PC-9 (cell line): Measurements from ENCODE around the gene KLHL15. TPM values are rescaled to one million over a fixed set of nuclear protein-coding genes. Genes with fewer than 3 reads are reported as not detected.

Experiments used
- BruUV-seq: library from RNA; stranded (reverse); fragments of 400-500 nt; replicated peaks from 2 replicates; lab custom pipeline; 2021; lab: Mats Ljungman, UMichigan
- CTCF ChIA-PET: fragments of 300-600 bp; sonication (Branson Sonifier 250); formaldehyde crosslinking; loops from one replicate; lab custom pipeline; 2022; ENCODE audit warnings: antibody characterized with exemption; lab: Charles Lee
- POLR2A ChIA-PET: fragments of 300-600 bp; sonication (Branson Sonifier 250); formaldehyde crosslinking; loops from one replicate; lab custom pipeline; 2022; ENCODE audit warnings: antibody characterized with exemption; ENCODE audit not compliant: unreplicated experiment; lab: Charles Lee
- DNase-seq, 2 experiments: peaks; one replicate each; pipeline versions ENCODE4 v3.0.0 to v3.0.0-alpha.2; 2015 to 2022; ENCODE audit warnings: mixed read lengths in 1 of 2
- H2AFZ ChIP-seq: fragments of 200-600 bp; sonication (generic); 2 replicates; pipeline ENCODE4 v1.8.1; 2017; ENCODE audit warnings: antibody characterized with exemption
- H3F3A ChIP-seq: fragments of 200-600 bp; sonication (generic); 2 replicates; pipeline ENCODE4 v1.8.1; 2017; ENCODE audit warnings: antibody characterized with exemption, mild to moderate bottlenecking, low read depth; ENCODE audit not compliant: insufficient read depth
- H3K27ac ChIP-seq: fragments of 200-600 bp; sonication (generic); 2 replicates; pipeline ENCODE4 v1.6.1; 2016; ENCODE audit warnings: mixed run types
- H3K27me3 ChIP-seq: fragments of 200-600 bp; sonication (generic); 2 replicates; pipeline ENCODE4 v1.6.1; 2016; ENCODE audit warnings: low read depth, mixed run types; ENCODE audit not compliant: insufficient read depth
- H3K36me3 ChIP-seq: fragments of 200-600 bp; sonication (generic); 2 replicates; pipeline ENCODE4 v1.6.1; 2016; ENCODE audit warnings: low read depth, mixed run types
- H3K4me1 ChIP-seq: fragments of 200-600 bp; sonication (generic); replicated peaks from 2 replicates; pipeline ENCODE4 v1.6.1; 2016; ENCODE audit warnings: mixed run types; ENCODE audit not compliant: insufficient read depth
- H3K4me2 ChIP-seq: fragments of 200-600 bp; sonication (generic); 2 replicates; pipeline ENCODE4 v1.6.1; 2017; ENCODE audit warnings: mixed run types
- H3K4me3 ChIP-seq: fragments of 200-600 bp; sonication (generic); 2 replicates; pipeline ENCODE4 v1.6.1; 2016; ENCODE audit warnings: mixed run types
- H3K79me2 ChIP-seq: fragments of 200-600 bp; sonication (generic); 2 replicates; pipeline ENCODE4 v1.6.1; 2017; ENCODE audit warnings: low read depth, mixed run types
- H3K9me2 ChIP-seq: fragments of 200-600 bp; sonication (generic); 2 replicates; pipeline ENCODE4 v1.8.1; 2017; ENCODE audit warnings: mild to moderate bottlenecking; ENCODE audit not compliant: insufficient read depth
- H3K9me3 ChIP-seq: fragments of 200-600 bp; sonication (generic); 2 replicates; pipeline ENCODE4 v1.8.1; 2016; ENCODE audit warnings: low read depth; ENCODE audit not compliant: insufficient read depth
- H4K20me1 ChIP-seq: fragments of 200-600 bp; sonication (generic); 2 replicates; pipeline ENCODE4 v1.8.1; 2017; ENCODE audit not compliant: insufficient read depth
- EZH2 ChIP-seq: fragments of 200-600 bp; sonication (generic); IDR thresholded peaks from 2 replicates; pipeline ENCODE4 v1.8.0; 2017; ENCODE audit warnings: antibody characterized with exemption, low read depth
- intact Hi-C: fragments of 100-400 bp; cut with micrococcal nuclease; formaldehyde crosslinking; loops from one replicate; pipeline ENCODE4 v1.10.0; 2022; ENCODE audit not compliant: unreplicated experiment
- total RNA-seq: library from RNA; stranded (reverse); gene quantifications from 2 replicates; pipeline ENCODE4 v1.2.3, GENCODE V29; 2021
- TF ChIP-seq, protein P1 (sequence below): fragments of 200-600 bp; sonication (generic); conservative IDR thresholded peaks from 2 replicates; pipeline ENCODE4 v1.6.1; 2017; ENCODE audit warnings: mixed run types, antibody characterized with exemption, mild to moderate bottlenecking, moderate library complexity

Gene KLHL15
- total RNA-seq, 1 experiment from 2014 or later: 3.7 TPM

DNA sequence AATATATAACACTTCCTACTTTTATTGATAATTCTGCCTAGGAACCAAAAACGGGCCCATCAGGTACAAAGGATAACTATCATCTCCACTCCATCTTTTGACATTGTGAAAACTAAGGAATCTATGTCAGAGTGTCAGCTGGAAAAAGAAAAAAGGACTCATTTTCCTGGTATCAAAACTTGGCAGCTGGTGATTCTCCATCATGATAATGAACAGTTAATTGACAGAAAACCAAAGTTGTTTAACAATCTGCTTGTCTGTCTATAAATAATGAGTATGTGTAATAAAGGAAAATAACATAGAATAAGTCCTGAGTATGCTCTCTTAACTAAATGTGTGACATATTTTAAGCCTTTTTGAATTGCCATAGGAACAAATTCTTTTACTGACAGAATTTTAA is 87.8 kb downstream of the KLHL15 start:
- TF ChIP-seq, protein P1, sequence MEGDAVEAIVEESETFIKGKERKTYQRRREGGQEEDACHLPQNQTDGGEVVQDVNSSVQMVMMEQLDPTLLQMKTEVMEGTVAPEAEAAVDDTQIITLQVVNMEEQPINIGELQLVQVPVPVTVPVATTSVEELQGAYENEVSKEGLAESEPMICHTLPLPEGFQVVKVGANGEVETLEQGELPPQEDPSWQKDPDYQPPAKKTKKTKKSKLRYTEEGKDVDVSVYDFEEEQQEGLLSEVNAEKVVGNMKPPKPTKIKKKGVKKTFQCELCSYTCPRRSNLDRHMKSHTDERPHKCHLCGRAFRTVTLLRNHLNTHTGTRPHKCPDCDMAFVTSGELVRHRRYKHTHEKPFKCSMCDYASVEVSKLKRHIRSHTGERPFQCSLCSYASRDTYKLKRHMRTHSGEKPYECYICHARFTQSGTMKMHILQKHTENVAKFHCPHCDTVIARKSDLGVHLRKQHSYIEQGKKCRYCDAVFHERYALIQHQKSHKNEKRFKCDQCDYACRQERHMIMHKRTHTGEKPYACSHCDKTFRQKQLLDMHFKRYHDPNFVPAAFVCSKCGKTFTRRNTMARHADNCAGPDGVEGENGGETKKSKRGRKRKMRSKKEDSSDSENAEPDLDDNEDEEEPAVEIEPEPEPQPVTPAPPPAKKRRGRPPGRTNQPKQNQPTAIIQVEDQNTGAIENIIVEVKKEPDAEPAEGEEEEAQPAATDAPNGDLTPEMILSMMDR: no peak
- TF ChIP-seq EZH2: no peak

DNA sequence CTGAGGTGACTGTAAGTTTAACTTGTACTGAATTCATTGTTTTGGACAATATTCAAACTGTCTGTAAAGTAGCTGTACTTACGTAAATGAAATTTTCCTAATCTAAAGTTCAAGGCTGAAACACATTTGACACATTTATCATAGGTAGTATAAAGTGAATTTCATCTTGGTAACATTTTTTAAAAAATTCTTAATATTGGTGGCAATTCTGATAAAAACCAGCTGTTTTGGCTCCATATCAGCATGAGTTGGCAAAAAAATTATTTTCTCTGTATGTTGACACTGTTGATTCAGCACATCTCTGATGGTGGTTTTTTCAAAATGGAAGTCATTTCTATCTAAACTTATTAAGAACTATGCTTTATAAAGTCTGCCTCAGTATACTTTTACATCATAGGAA is 88.3 kb downstream of the KLHL15 start:
- BruUV-seq: no TSS peak
- no peak overlapping the region for H3K4me2 ChIP-seq
- no peaks in the 10 kb centered on the region for H3K79me2 ChIP-seq
- no peak for TF ChIP-seq EZH2
- TF ChIP-seq, protein P1: no peak
- ChIA-PET POLR2A (no interaction called here), CTCF (no interaction called here)
- H2AFZ ChIP-seq: no peak overlapping the region
- no peaks in the 10 kb centered on the region for H3K36me3 ChIP-seq
- H3K9me2 ChIP-seq: no peaks in the 10 kb centered on the region
- no peaks in the 10 kb centered on the region for H3F3A ChIP-seq
- intact Hi-C loops: no loop called here
- no peaks in the 10 kb centered on the region for H3K27me3 ChIP-seq
- no peaks in the 10 kb centered on the region for H3K4me1 ChIP-seq
- H3K4me3 ChIP-seq: no peak overlapping the region
- no peaks in the 10 kb centered on the region for H3K9me3 ChIP-seq
- no peak for DNase-seq
- H4K20me1 ChIP-seq: no peaks in the 10 kb centered on the region
- no peak overlapping the region for H3K27ac ChIP-seq

More for the DNA sequence above, 87.8 kb downstream of the KLHL15 start:
- Histone ChIP-seq H3K27ac (no peak overlapping the region), H3K4me1 (no peaks in the 10 kb centered on the region), H3K9me3 (no peaks in the 10 kb centered on the region), H3K79me2 (no peaks in the 10 kb centered on the region), H4K20me1 (no peaks in the 10 kb centered on the region), H3F3A (no peaks in the 10 kb centered on the region), H3K4me3 (no peak overlapping the region), H2AFZ (no peak overlapping the region), H3K36me3 (no peaks in the 10 kb centered on the region), H3K4me2 (no peak overlapping the region), H3K27me3 (no peaks in the 10 kb centered on the region), H3K9me2 (no peaks in the 10 kb centered on the region)
- POLR2A ChIA-PET: no interaction called here
- BruUV-seq: no TSS peak
- no peak for DNase-seq
- CTCF ChIA-PET: no interaction called here
- intact Hi-C loops: no loop called here

DNA sequence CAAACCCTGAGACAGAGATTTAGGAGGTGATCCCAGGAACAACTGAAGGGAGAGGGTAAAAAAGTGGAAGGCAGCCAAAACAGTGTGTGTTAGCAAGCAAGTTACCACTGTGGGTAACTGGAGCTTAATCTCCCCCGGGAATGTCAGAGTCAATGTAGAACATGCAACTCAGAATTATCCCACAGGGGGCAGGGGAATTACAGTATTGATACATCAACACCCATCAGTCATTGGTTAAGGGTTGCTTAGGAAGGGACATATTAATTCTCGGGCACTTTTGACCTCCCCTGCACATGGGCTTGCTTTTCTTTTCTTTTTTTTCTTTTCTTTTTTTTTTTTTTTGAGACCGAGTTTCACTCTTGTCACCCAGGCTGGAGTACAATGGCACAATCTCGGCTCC is 89.9 kb downstream of the KLHL15 start:
- CTCF ChIA-PET: interaction anchor here (0.5 kb wide), 1 partner anchor 117 kb away, joined by 3 read pairs; no protein-coding TSS in a partner anchor
- H3K27ac ChIP-seq: no peak overlapping the region
- no peak for DNase-seq
- no peaks in the 10 kb centered on the region for H3K27me3 ChIP-seq
- H3K4me1 ChIP-seq: no peaks in the 10 kb centered on the region
- H3F3A ChIP-seq: no peaks in the 10 kb centered on the region
- H2AFZ ChIP-seq: no peak overlapping the region
- H3K9me2 ChIP-seq: no peaks in the 10 kb centered on the region
- no peak overlapping the region for H3K4me3 ChIP-seq
- no TSS peak for BruUV-seq
- intact Hi-C loops: no loop called here
- H4K20me1 ChIP-seq: no peaks in the 10 kb centered on the region
- no peaks in the 10 kb centered on the region for H3K79me2 ChIP-seq
- no peak overlapping the region for H3K4me2 ChIP-seq
- TF ChIP-seq, protein P1: no peak
- TF ChIP-seq EZH2: no peak
- POLR2A ChIA-PET: no interaction called here
- no peaks in the 10 kb centered on the region for H3K36me3 ChIP-seq
- H3K9me3 ChIP-seq: no peaks in the 10 kb centered on the region
